ENCODE data around the gene VGLL4.

DNA sequence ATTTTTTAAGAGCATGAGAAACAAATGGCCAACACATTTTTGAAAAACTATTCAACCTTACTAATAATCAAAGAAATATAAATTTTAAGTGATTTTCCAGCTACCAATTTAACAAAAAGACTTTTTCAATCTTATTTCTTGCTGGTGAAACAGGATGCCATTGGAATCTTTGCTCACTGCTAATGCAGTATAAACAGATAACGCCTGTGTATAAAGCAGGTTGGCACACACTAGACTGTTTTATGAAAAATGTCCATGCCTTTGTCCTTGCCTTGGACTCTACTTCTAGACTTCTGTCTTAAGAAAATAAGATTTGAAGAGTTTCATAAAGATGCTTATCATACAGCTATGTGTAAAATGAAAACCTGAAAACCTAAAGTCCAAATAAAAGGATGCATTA, 5.0 kb upstream of the VGLL4 start:
- TF ChIP-seq, protein P1, sequence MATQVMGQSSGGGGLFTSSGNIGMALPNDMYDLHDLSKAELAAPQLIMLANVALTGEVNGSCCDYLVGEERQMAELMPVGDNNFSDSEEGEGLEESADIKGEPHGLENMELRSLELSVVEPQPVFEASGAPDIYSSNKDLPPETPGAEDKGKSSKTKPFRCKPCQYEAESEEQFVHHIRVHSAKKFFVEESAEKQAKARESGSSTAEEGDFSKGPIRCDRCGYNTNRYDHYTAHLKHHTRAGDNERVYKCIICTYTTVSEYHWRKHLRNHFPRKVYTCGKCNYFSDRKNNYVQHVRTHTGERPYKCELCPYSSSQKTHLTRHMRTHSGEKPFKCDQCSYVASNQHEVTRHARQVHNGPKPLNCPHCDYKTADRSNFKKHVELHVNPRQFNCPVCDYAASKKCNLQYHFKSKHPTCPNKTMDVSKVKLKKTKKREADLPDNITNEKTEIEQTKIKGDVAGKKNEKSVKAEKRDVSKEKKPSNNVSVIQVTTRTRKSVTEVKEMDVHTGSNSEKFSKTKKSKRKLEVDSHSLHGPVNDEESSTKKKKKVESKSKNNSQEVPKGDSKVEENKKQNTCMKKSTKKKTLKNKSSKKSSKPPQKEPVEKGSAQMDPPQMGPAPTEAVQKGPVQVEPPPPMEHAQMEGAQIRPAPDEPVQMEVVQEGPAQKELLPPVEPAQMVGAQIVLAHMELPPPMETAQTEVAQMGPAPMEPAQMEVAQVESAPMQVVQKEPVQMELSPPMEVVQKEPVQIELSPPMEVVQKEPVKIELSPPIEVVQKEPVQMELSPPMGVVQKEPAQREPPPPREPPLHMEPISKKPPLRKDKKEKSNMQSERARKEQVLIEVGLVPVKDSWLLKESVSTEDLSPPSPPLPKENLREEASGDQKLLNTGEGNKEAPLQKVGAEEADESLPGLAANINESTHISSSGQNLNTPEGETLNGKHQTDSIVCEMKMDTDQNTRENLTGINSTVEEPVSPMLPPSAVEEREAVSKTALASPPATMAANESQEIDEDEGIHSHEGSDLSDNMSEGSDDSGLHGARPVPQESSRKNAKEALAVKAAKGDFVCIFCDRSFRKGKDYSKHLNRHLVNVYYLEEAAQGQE (IDR thresholded peaks at IDR 0.05; ENCODE audit: borderline replicate concordance) = no peak
- no peak for TF ChIP-seq EP300 (conservative IDR thresholded peaks at IDR 0.05; ENCODE audit: poor library complexity, severe bottlenecking)
